Hepatic stellate cell (primary cell): ENCODE results near the gene AACS.
"Not testable (repeated sequence)": the region's sequence is repeated elsewhere in the genome, so short reads cannot be mapped to it uniquely, and the experiment has no call there.

Source experiments
- DNase-seq: peaks from one replicate; pipeline ENCODE4 v3.0.0; 2011; ENCODE audit warnings: low spot score

The AACS gene, protein sequence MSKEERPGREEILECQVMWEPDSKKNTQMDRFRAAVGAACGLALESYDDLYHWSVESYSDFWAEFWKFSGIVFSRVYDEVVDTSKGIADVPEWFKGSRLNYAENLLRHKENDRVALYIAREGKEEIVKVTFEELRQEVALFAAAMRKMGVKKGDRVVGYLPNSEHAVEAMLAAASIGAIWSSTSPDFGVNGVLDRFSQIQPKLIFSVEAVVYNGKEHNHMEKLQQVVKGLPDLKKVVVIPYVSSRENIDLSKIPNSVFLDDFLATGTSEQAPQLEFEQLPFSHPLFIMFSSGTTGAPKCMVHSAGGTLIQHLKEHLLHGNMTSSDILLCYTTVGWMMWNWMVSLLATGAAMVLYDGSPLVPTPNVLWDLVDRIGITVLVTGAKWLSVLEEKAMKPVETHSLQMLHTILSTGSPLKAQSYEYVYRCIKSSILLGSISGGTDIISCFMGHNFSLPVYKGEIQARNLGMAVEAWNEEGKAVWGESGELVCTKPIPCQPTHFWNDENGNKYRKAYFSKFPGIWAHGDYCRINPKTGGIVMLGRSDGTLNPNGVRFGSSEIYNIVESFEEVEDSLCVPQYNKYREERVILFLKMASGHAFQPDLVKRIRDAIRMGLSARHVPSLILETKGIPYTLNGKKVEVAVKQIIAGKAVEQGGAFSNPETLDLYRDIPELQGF

DNA sequence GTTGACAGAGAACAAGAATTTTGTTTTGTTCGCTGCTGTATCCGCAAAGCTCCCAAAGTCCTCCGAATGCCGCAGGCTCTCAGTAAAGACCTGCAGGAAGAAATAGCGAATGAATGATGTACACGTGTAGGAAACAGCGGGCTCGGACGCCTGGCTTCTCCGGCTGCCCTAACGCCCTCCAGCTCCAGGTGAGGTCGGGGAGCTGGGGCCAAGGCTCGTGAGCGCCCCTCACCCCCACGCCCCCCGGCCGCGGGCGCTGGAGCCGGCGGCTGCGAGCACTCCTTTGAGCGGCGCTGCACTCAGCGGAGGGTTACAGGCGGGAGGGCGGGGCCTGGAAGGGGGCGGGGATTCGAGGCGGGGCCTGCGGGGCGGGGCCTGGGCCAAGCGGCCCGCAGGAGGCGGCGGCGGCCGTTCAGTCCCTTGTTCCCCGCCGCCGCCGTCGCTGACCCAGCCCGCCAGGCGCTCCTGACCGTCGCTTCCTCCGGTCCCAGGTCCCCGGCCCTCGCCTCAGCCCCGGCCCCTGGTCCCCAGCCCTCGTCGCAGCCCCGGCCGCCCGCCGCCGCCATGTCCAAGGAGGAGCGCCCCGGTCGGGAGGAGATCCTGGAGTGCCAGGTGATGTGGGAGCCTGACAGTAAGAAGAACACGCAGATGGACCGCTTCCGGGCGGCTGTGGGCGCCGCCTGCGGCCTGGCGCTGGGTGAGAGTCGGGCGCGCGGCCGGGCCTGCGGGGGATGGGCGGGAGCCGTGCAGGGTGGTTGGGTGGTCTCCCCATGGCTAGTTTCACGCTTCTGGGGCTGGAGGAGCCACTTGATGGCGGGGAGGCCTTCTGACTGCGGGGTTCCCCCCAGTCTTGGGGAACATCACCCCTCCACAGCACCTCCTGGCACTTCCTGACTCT, at the start of gene AACS:
AACS (plus strand) TSS at position 415 of the 898 bp plus-strand sequence; CDS start at position 565, 150 bp downstream.
- DNase-seq: peak; percentile 91

DNA sequence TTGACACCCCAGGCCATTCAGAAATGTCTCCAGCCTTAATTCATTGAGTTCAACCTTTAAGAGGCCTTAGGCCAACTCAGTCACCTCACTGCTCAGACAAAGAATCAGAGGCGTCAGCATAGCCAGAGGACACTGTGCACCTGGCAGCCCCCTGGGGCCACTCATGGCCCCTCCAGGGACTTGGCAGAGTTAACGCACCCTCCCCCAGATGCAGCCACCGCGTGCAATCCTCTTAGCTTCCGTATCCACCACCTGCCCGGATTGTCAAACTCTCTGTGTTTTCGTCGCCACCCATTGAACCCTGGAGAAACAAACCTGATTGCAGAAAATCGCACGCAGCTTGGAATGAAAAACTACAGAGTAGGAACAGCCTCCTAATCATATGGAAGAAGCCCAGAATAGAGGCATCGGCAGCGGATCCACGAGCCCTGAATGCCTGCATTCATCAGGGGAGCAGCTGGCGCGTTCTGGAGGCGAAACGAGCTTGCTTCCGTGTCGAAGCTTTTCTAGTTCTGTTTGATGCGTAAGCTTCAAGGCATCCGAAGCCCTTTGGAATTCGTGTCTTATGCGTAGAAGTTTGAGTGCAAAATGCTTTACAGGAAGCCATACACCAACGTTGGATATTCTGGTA, 49.4 kb upstream of the AACS start:
- no peak for DNase-seq

DNA sequence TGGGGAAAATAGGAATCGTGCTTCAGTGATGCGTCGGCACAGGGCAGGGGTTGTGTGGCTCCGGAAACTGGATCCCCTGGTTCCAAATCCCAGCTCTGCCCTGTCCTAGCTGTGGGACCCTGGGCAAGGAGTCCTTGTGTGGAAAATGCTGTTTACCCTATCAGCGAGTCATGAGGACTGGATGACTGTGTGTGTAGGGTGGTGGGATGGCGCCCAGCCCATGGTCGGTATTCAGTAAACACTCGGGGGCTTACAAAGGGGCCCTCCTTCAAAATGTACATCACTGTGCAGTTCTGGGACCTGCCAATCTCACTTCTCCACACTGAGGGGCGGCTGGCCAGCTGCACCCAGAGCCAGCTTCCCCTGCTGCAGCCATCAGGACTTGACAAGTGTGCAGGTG, 47.4 kb upstream of the AACS start:
- no peak for DNase-seq

DNA sequence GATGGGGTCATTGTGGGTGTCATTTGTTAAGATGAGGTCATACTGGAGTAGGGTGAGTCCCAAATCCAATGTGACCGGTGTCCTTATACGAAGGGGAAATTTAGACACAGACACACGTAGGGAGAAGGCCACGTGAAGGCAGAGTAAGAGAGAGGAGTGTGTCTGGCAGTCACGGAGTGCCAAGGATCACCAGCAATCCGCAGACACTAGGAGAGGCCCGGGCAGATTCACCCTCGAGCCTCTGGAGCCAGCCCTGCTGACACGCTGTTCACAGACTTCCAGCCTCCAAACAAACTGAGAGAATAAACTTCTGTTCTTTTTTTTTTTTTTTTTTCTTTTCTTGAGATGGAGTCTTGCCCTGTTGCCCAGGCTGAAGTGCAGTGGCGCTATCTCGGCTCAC, 46.9 kb upstream of the AACS start:
- DNase-seq: no peak

DNA sequence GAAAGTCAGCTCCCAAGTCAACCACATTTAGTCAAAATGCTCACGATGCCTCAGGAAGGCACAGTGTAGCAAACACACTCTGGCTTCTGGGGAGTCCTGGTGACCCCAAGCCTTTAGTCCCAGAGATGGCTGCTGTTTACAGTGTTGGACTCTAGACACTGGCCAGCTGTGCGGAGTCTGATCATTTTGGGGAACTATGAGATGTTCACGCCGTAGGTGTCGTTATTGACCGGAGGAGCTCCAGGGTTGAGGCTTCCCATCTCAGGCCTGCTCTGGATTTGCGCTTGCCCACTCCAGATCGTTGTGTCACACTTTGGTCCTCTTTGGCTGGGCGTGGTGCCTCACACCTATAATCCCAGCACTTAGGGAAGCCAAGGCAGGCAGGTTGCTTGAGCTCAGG, 44.1 kb upstream of the AACS start:
- DNase-seq: no peak

DNA sequence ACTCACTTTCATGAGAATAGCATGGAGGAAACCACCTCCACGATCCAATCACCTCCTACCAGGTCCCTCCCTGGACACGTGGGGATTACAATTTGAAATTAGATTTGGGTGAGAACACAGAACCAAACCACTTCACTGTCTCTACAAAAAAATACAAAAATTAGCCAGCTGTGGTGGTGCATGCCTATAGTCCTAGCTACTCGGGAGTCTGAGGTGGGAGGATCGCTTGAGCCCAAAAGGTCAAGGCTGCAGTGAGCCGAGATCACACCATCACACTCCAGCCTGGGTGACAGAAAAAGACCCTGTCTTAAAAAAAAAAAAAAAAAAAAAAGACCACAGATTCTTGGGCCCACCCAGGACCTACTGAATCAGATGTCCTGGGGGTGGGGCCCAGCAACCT, 43.5 kb upstream of the AACS start:
- DNase-seq: no peak

DNA sequence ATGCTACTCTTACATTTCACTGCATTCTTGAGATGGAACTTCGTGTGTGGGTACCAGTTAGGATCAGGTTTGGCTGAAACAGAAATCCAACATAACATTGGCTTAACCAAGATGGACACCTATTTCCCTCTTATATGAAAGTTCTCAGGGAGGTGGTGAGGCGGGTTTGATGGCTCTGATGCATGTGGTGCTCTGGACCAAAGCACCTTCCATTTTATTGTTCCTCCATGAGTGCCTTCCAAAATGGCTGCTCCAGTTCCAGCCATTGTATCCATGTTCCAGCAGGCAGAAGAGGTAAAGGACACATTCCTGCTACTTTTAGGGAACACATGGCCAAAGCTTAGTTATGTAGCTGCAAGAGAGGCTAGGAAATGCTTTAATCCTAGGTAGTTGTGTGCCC, 42.2 kb upstream of the AACS start:
- no peak for DNase-seq

DNA sequence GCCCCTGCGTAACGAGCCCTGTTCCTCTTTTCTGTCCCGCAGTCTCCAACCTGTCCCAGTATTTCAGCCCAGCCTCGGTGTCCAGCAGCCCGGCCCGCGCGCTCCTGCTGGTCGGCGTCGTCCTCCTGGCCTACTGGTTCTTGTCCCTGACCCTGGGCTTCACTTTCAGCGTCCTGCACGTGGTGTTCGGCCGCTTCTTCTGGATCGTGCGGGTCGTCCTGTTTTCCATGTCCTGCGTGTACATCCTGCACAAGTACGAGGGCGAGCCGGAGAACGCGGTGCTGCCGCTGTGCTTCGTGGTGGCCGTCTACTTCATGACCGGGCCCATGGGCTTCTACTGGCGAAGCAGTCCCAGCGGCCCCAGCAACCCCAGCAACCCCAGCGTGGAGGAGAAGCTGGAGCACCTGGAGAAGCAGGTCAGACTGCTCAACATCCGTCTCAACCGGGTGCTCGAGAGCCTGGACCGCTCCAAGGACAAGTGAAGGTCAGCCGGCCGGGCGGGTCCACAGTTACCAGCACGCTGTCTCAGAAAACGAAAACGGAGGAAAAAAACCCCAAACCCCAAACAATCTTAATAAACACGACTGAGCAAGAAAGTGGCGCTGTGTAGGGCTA, 40.2 kb upstream of the AACS start:
- no peak for DNase-seq

DNA sequence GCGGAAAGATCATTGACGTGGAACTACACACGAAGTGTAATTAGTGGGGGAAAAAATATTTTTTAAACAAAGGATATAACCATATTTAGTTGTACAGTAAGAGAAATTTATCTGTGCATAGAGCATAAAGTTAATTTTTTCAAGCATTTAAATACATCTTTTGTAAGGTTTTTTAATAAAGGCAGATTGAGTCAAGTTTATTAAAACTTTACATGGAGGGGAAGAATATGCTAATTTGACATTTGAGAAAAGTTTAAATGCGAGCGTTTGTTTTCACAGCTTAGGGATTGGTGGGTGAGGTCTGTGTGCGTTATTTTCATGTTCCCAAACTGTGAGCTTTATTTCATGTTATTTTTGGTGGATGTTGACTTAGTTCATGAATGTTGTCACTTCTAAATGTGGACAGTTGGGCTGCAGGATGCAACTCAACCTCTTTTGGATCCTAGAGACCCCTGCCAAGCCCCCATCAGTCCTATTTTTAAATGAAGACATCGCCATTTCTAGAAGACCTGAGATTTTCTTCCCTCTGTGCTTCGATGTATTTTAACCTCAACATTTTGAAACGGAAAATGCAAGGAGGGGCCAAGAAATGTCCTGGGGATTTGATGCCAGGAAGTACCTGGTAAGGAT, 39.5 kb upstream of the AACS start:
- no peak for DNase-seq

DNA sequence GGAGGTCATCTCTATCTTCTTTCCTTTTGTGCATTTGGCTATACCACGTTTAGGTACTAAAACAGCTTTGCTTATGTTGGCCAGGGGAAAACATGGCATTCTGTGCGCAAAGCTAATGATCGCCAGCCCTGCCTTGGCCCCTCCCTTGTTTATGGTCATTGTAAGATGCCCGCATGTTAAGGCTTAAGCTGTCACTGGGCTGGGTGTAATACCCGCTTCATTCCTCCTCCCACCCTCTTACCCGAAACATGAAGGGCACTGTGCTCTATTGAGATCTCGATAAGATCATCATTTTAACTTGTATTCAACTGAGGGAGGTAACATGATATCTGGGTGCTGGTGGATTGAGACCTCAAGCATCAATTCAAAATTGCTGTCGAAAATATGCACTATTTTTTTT, 37.1 kb upstream of the AACS start:
- no peak for DNase-seq

DNA sequence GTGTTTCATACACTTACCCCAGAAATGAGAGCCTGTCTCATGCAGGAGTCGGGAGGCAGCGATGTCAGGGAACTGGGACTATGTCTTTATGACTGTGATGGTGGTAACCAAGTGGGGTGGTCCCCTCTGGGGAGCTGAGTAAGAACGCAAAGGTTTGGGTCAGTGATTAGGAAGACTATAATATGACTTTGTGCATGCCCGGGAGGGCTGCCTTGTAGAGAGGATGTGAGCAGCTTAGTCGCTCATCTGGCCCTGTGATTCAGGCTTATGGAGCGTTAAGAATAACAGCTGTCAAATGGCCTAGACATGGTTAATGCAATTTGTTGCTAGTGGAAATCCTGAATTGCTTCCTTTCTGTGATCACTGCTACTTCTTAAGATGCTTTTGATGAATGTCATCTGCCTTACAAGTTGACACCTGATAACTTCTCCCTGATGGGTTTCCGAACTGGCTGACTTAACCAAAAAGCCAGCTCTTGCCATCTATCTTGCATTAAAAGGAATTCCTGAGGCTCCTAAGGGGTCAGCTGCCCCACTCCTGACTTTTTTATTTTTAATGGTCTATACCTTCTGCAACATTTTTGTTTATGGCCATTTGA, 35.4 kb upstream of the AACS start:
- DNase-seq: no peak

DNA sequence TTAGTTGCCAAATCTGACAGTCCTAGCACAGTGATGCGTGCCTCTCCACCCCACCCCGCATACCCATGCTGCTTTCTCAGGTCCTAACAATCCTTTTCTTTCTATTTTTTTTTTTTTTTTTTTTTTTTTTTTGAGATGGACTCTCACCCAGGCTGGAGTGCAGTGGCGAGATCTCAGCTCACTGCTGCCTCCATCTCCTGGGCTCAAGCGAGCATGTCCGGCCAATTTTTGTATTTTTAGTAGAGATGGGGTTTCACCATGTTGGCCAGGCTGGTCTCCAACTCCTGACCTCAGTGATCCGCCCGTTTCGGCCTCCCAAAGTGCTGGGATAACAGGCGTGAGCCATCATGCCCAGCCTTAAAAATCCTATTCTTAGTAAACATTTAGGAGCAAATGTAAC, 33.8 kb upstream of the AACS start:
- not testable (repeated sequence) for DNase-seq

DNA sequence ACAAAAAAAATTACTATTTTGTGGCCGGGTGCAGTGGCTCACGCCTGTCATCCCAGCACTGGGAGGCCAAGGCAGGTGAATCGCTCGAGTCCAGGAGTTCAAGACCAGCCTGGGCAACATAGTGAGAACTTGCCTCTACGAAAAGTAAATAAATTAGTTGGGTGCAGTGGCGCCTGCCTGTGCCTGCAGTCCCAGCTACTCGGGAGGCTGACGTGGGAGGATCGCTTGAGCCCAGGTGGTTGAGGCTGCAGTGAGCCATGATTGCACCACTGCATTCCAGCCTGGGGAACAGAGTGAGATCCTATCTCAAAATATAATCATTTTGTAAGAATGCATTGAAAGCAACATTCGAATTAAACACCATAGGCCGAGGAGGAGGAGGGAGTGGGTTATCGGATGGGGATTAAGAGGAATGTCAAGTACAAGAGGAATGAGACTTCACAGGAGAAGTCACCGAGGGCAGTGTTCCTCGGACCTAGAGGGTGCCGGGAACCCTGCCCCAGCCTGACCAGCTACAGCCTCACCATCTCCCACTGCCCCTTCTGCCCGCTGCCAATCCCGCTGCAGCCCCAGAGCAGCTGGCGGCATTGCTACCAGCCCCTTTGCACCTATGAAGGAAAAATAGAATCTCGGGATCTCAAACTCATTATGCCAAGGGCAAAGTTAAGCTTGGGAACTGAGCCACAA, 32.6 kb upstream of the AACS start:
- DNase-seq: no peak

DNA sequence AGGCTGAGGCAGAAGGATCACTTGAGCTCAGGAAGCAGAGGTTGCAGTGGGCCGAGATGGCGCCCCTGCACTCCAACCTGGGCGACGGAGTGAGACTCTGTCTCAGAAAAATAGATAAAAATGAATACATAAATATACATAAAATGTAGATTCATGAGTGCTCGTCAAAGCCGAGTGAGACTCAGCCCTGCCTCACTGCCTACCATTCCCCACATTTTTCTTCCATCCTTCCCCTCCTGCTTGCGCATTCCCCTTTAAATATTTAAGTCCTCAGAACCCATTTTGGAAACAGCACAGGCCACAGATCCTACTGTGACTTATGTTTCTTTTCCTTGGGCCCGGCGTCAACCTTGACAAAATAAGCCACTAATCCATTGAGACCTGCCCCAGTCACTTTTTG, 31.9 kb upstream of the AACS start:
- no peak for DNase-seq

DNA sequence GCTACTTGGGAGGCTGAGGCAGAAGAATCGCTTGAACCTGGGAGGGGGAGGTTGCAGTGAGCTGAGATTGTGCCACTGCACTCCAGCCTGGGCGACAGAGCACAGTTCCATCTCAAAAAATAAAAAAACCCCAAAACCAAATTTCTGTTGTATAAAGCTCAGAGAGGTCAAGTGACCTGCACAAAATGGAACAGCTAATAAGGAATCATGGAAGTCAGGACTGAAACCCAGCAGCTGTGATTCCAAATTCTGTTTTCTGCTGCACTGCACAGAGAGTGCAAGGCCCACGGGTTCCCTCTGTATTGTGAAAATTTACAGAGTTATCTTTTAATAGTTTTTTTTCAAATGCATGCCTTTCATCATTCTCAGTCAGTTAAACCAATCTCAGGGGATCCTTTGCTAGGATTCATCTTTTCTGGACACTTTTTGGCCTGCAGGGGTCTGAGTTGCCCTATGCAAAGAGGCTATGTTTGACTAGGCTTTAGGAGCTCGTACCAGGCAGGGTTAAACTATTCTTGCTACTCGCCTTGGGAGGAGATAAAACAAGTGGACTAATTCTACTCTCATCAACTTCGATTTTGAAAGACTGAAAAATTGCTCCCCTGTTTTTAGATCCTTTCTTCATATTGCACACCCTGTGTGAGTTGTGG, 26.1 kb upstream of the AACS start:
- no peak for DNase-seq

DNA sequence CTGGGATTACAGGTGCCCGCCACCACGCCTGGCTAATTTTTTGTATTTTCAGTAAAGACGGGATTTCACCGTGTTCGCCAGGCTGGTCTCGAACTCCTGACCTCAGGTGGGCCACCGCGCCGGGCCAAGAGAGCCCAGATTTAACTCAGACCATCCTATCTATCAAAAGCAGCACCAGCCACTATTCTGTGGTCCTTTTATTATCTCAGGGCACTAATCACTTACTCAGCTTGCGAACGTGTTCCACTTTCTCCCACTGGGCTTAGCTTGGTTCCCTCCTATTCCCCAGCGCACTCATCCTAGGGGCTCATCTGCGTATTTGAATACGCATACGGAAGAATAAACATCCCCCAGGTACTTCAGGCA, 16.2 kb upstream of the AACS start:
- DNase-seq: no peak

DNA sequence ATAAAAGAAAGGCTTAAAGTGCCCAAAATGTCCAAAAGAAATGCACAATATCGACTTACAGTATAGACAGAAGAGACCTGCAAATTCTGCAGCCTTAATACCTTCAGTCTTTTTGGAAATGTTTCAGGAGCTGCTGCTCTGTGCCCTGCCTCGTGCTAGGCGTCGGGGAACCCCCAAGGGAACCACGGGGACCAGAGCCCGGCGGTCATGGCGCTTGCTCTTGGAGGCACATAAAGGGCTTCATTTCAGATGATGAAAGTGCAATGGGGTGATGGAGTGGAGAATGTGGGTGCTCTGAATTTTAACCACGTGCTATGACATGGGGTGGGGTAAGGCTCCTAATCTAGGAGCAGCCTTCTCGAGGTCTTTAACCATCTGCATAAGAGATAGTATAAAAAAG, 14.8 kb upstream of the AACS start:
- DNase-seq: no peak

DNA sequence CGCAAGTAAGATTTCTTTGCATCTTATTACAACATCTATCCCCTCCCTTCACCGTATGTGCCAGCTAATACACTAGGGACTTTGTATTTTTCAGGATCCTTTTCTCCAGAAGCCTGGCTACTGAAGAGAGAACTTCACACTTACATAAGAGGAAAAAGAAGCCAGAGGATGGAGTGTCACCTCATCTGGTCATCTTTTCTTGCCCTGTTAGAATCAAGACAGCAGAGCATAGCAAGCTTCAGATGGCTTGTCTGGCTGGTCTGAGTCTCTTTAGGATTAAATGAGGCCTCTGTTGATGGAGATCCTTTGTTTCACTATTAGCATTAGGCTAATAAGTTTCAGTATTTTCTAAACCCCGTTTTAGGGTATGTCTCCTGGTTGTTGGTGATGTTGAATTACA, 14.4 kb upstream of the AACS start:
- DNase-seq: no peak

DNA sequence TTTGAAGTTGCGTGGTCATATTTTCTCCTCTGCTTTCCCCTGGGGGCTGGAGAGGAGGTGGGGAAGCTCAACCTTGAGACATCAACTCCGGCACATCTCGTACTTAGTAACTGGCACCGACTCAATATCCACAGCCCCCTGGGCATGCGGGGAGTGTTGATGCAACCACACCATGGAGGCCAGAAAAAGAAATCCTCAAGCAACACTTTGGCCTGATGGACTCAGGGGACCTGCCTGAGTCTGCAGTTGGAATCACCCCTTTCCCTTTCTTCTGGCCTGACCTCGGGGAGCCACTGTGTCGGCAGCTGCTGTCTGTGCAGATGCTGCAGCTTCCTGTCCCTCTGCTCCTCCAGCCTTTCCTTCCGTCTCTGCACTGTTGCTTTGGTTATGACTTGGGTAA, 11.4 kb upstream of the AACS start:
- DNase-seq: no peak

DNA sequence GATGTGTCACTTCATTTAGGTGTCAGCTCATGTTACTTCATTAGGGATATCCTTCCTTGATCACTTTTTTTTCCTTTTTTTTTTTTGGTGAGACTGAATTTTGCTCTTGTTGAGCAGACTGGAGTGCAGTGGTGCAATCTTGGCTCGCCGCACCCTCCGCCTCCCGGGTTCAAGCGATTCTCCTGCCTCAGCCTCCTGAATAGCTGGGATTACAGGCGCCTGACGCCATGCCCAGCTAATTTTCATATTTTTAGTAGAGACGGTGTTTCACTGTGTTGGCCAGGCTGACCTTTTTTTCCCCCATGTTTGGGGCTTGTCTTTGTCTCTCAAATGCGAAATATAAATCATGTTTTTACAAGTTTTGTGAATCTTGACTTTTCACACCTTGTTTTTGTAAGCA, 9.6 kb upstream of the AACS start:
- DNase-seq: no peak
